Uterus (tissue), 4 donors: ENCODE measurements around the gene MAP1LC3B2. TPM values are rescaled to one million over a fixed set of nuclear protein-coding genes. Genes with fewer than 3 reads are reported as not detected.

Experiments
- DNase-seq, 2 donors: peaks; one replicate each; pipeline ENCODE4 v3.0.0-alpha.2; 2019 to 2020
- H3K27ac ChIP-seq, 2 donors: fragments of 200-600 bp; sonication (generic); 1 replicate in 1 of 2; 2 replicates in 1 of 2; pipeline ENCODE4 v1.5.1; 2016 to 2018
- H3K27me3 ChIP-seq, 2 donors: fragments of 200-600 bp; sonication (generic); one replicate each; pipeline ENCODE4 v1.5.1; 2018 to 2019; ENCODE audit warnings: control low read depth in 1 of 2
- H3K36me3 ChIP-seq, 2 donors: fragments of 200-600 bp; sonication (generic); one replicate each; pipeline ENCODE4 v1.5.1; 2019; ENCODE audit warnings: control low read depth in 1 of 2
- H3K4me1 ChIP-seq, 2 donors: fragments of 200-600 bp; sonication (generic); one replicate each; pipeline ENCODE4 v1.5.1; 2018 to 2019; ENCODE audit warnings: control low read depth in 1 of 2
- H3K4me3 ChIP-seq, 2 donors: fragments of 200-600 bp; sonication (generic); 1 replicate in 1 of 2; 2 replicates in 1 of 2; pipeline ENCODE4 v1.5.1; 2018 to 2019; ENCODE audit warnings: mild to moderate bottlenecking in 1 of 2
- H3K9me3 ChIP-seq, 2 donors: fragments of 200-600 bp; sonication (generic); one replicate each; pipeline ENCODE4 v1.5.1; 2019; ENCODE audit warnings: control low read depth in 1 of 2
- CTCF ChIP-seq, 4 experiments: fragments of 200-600 bp in 2 of 4; fragments of 450-650 bp in 2 of 4; sonication (generic) in 2 of 4; IDR thresholded peaks; one replicate each; pipeline ENCODE4 v1.5.1; 2016 to 2019; ENCODE audit warnings: antibody characterized with exemption in 4 of 4, mild to moderate bottlenecking in 2 of 4, moderate library complexity in 1 of 4
- POLR2A ChIP-seq, 2 donors: fragments of 450-650 bp; IDR thresholded peaks; one replicate each; pipeline ENCODE4 v1.6.1; 2016; ENCODE audit warnings: antibody characterized with exemption in 2 of 2, mild to moderate bottlenecking in 1 of 2, moderate library complexity in 1 of 2
- intact Hi-C: fragments of 100-400 bp; cut with DNase I; formaldehyde crosslinking; loops from one replicate; pipeline ENCODE4 v1.15.1; 2023; ENCODE audit warnings: low total_unique reads
- total RNA-seq, 4 donors: library from RNA; depleted of rRNA in 3 of 4; stranded (reverse); fragments of >200 nt in 3 of 4; gene quantifications; one replicate each; pipeline versions ENCODE4 v1.1.0 to v1.2.4, GENCODE V29; 2014 to 2023
- donor health status: DM: yes; HTN: yes; CAD: no.

Gene MAP1LC3B2
- total RNA-seq, 4 donors from 2014 or later = 1.8 to 3.6 TPM; not detected in 2

- Histone ChIP-seq H3K27ac (no peak overlapping the region), H3K27me3 (no peaks in the 10 kb centered on the region)
- intact Hi-C loops = no loop called here
These were observed 2.0 kb upstream of the MAP1LC3B2 start for GRCh38 chr12:116556964-116557698.

GRCh38 chr12:116558280-116559161, 660 bp upstream of the MAP1LC3B2 start:
- Histone ChIP-seq H3K4me3 (no peak overlapping the region), H3K36me3 (no peaks in the 10 kb centered on the region), H3K27ac (peak overlapping the region; percentile 30 to 55), H3K27me3 (no peaks in the 10 kb centered on the region), H3K9me3 (no peaks in the 10 kb centered on the region), H3K4me1 (no peaks in the 10 kb centered on the region)
- no peak for TF ChIP-seq POLR2A (IDR thresholded peaks at IDR 0.05)
- TF ChIP-seq CTCF (IDR thresholded peaks at IDR 0.05) = no peak
- intact Hi-C loops = no loop called here
- DNase-seq = no peak

More at GRCh38 chr12:116556964-116557698, 2.0 kb upstream of the MAP1LC3B2 start:
- H3K4me3 ChIP-seq = no peak overlapping the region
- H3K36me3 ChIP-seq = no peaks in the 10 kb centered on the region
- H3K9me3 ChIP-seq = no peaks in the 10 kb centered on the region
- no peak for TF ChIP-seq CTCF (IDR thresholded peaks at IDR 0.05)
- TF ChIP-seq POLR2A (IDR thresholded peaks at IDR 0.05) = no peak
- no peak for DNase-seq
- H3K4me1 ChIP-seq = no peaks in the 10 kb centered on the region

GRCh38 chr12:116561181-116561821, 2.1 kb downstream of the MAP1LC3B2 start:
- no peak for TF ChIP-seq CTCF (IDR thresholded peaks at IDR 0.05)
- no peak for TF ChIP-seq POLR2A (IDR thresholded peaks at IDR 0.05)
- Histone ChIP-seq H3K4me1 (no peaks in the 10 kb centered on the region), H3K4me3 (no peak overlapping the region), H3K36me3 (no peaks in the 10 kb centered on the region), H3K9me3 (peaks cover 0 to 2% of the 10 kb centered on the region in 2 donors), H3K27ac (no peak overlapping the region), H3K27me3 (no peaks in the 10 kb centered on the region)
- intact Hi-C loops = no loop called here
- no peak for DNase-seq

- Histone ChIP-seq H3K36me3 (no peaks in the 10 kb centered on the region), H3K4me3 (no peak overlapping the region), H3K4me1 (no peaks in the 10 kb centered on the region), H3K27ac (no peak overlapping the region), H3K27me3 (no peaks in the 10 kb centered on the region), H3K9me3 (peaks cover 0 to 2% of the 10 kb centered on the region in 2 donors)
- no peak for TF ChIP-seq CTCF (IDR thresholded peaks at IDR 0.05)
- TF ChIP-seq POLR2A (IDR thresholded peaks at IDR 0.05) = no peak
- intact Hi-C loops = no loop called here
- DNase-seq = no peak
These were observed 2.9 kb downstream of the MAP1LC3B2 start for GRCh38 chr12:116562090-116562489.
